Heart right ventricle (tissue), 16 donors: Measurements from ENCODE around the gene ITGB5. TPM values are rescaled to one million over a fixed set of nuclear protein-coding genes. Genes with fewer than 3 reads are reported as not detected.

Source experiments
- ATAC-seq, 8 donors: fragments of 200-7000 bp; cut with Tn5 transposase; one replicate each; pipeline ENCODE4 v1.9.1; 2020; ENCODE audit warnings: mild to moderate bottlenecking in 8 of 8, moderate library complexity in 8 of 8, moderate number of reproducible peaks in 1 of 8
- DNase-seq, 2 donors: peaks; one replicate each; pipeline ENCODE4 v3.0.0-alpha.2; 2020
- H3K27ac ChIP-seq, 10 donors: fragments of 200-600 bp; sonication (generic) in 2 of 10; one replicate each; pipeline versions ENCODE4 v1.5.0 to v1.8.0; 2020 to 2022; ENCODE audit warnings: mild to moderate bottlenecking in 3 of 10
- H3K27me3 ChIP-seq, 7 donors: fragments of 200-600 bp; one replicate each; pipeline ENCODE4 v1.8.0; 2021 to 2022; ENCODE audit warnings: mild to moderate bottlenecking in 2 of 7
- H3K36me3 ChIP-seq, 9 donors: fragments of 200-600 bp; sonication (generic) in 1 of 9; one replicate each; pipeline versions ENCODE4 v1.5.0 to v1.8.0; 2020 to 2022; ENCODE audit warnings: mild to moderate bottlenecking in 2 of 9
- H3K4me1 ChIP-seq, 9 donors: fragments of 200-600 bp; sonication (generic) in 1 of 9; one replicate each; pipeline versions ENCODE4 v1.5.0 to v1.8.0; 2020 to 2022; ENCODE audit warnings: mild to moderate bottlenecking in 4 of 9
- H3K4me3 ChIP-seq, 10 donors: fragments of 200-600 bp; sonication (generic) in 2 of 10; one replicate each; pipeline versions ENCODE4 v1.5.0 to v1.8.0; 2020 to 2022; ENCODE audit warnings: mild to moderate bottlenecking in 7 of 10, moderate library complexity in 2 of 10
- H3K9me3 ChIP-seq, 11 donors: fragments of 200-600 bp in 10 of 11; sonication (generic) in 2 of 11; one replicate each; pipeline versions ENCODE4 v1.5.0 to v1.8.0; 2013 to 2022; ENCODE audit warnings: mild to moderate bottlenecking in 2 of 11, control low read depth in 1 of 11, moderate library complexity in 1 of 11
- CTCF ChIP-seq, 9 donors: fragments of 200-600 bp; sonication (generic) in 2 of 9; IDR thresholded peaks; one replicate each; pipeline versions ENCODE4 v1.5.0 to v1.8.0; 2021 to 2022; ENCODE audit warnings: antibody characterized with exemption in 9 of 9, mild to moderate bottlenecking in 5 of 9, moderate library complexity in 1 of 9
- WGBS, 2 donors: extraction: QIAGEN DNeasy Blood & Tissue Kit; methylation state at CpG; one replicate each; pipeline ENCODE4 v1.1.7; 2013; ENCODE audit warnings: inconsistent platforms in 1 of 2; 5-methylcytosine and 5-hydroxymethylcytosine counted together
- intact Hi-C, 10 donors: fragments of 100-400 bp; cut with DNase I; formaldehyde crosslinking; loops; one replicate each; pipeline versions ENCODE4 v1.11.1 to v1.14.2; 2022
- polyA plus RNA-seq, 2 donors: library from polyadenylated mRNA; stranded (reverse); fragments of 200-250 nt; gene quantifications; one replicate each; pipeline ENCODE4 v1.2.3, GENCODE V29; 2013
- total RNA-seq, 10 donors: library from RNA; stranded (reverse); fragmentation: NEBNext Ultra II Directional in 3 of 10; extraction: Animal tissue kit (Norgen Biotek cat#: 25700) in 3 of 10; gene quantifications; one replicate each; pipeline versions ENCODE4 v1.2.1 to v1.2.4, GENCODE V29; 2021 to 2023
- donor health status: Arrhythmogenic right ventricular cardiomyopathy.
- donor health status: ischemic (EF 13 %, LVEDD 7.1; RV severe dilation, severe dysfunction).
- donor health status: healthy with polysubstance abuse.
- donor health status: DM: no; HTN: yes; CAD: no.
- donor health status: DM: no; HTN: no; CAD: no.
- donor health status: ischemic (EF 25% LVEDD 6.9; RV normal size, moderate dysfunction).
- donor health status: ischemic (EF 25% LVEDD 5.7; RV mildly dilated, moderate dysfunction).
- donor health status: healthy.
- donor health status: DM: yes; HTN: yes; CAD: no.
- donor health status: Ischemic cardiomyopathy.
- donor health status: ischemic (EF 35%, LVEDD 5.7; RV mildly dilated, moderate dysfunction).
- donor health status: nonischemic (EF 11% LVEDD 7.7; RV severe dilation, severe dysfunction).
- donor health status: DM: yes; HTN: yes; CAD: no.
- donor health status: PGD.
- donor health status: ischemic (EF 29% LVEDD 5.4; RV normal size, mild dysfunction).
- donor health status: nonischemic (EF 23%, LVEDD 6.1; RV moderate dilation, normal function).

ITGB5 gene
- total and polyA plus RNA-seq, 12 donors, result 18.5 to 154 (median 108) TPM

GRCh38 chr3:124774327-124774718 lies 112.8 kb downstream of the ITGB5 start:
- DNase-seq, result peak; percentile 50 to 51
- intact Hi-C loops, result loop anchor here in 3 of 10 donors (5.0 to 10.0 kb wide), 4 partner anchors 38 to 270 kb away; partner anchors contain the start of gene ITGB5 (in 1 of the 3)
- TF ChIP-seq CTCF (IDR thresholded peaks at IDR 0.05), result no peak
- 30 to 43% methylated on average over 6 of the region's 6 CpGs for WGBS, 2 donors
- no peak overlapping the region for H3K4me3 ChIP-seq
- no peaks in the 10 kb centered on the region for H3K27me3 ChIP-seq
- peak in 6 of 8 donors; percentile 27 to 60 (median 36) for ATAC-seq
- peaks cover 0 to 19% (median 8%) of the 10 kb centered on the region in 9 donors for H3K36me3 ChIP-seq
- H3K9me3 ChIP-seq, result no peaks in the 10 kb centered on the region
- H3K4me1 ChIP-seq, result peaks cover 21 to 97% (median 84%) of the 10 kb centered on the region in 9 donors
- H3K27ac ChIP-seq, result peak overlapping the region in 8 of 10 donors; percentile 3 to 83 (median 66)

- H3K27ac ChIP-seq, result peak overlapping the region in 7 of 10 donors; percentile 23 to 83 (median 69)
- DNase-seq, result no peak
- intact Hi-C loops, result loop anchor here in 3 of 10 donors (5.0 to 10.0 kb wide), 4 partner anchors 39 to 271 kb away; partner anchors contain the start of gene ITGB5 (in 1 of the 3)
- no peaks in the 10 kb centered on the region for H3K27me3 ChIP-seq
- ATAC-seq, result no peak
- H3K4me1 ChIP-seq, result peaks cover 17 to 96% (median 81%) of the 10 kb centered on the region in 9 donors
- peaks cover 0 to 26% (median 8%) of the 10 kb centered on the region in 9 donors for H3K36me3 ChIP-seq
- WGBS, 2 donors, result 91 to 94% methylated on average over 17 of the region's 17 CpGs
- no peaks in the 10 kb centered on the region for H3K9me3 ChIP-seq
- no peak overlapping the region for H3K4me3 ChIP-seq
- no peak for TF ChIP-seq CTCF (IDR thresholded peaks at IDR 0.05)
These were observed 113.5 kb downstream of the ITGB5 start for GRCh38 chr3:124773351-124774326.

- no peaks in the 10 kb centered on the region for H3K9me3 ChIP-seq
- peak; percentile 47 to 70 for DNase-seq
- H3K27me3 ChIP-seq, result no peaks in the 10 kb centered on the region
- WGBS, 2 donors, result 8% methylated on average over 17 of the region's 17 CpGs
- no peak overlapping the region for H3K4me3 ChIP-seq
- intact Hi-C loops, result loop anchor here in 3 of 10 donors (5.0 to 10.0 kb wide), 4 partner anchors 40 to 273 kb away; partner anchors contain the start of gene ITGB5 (in 1 of the 3)
- ATAC-seq, result peak; percentile 7 to 65 (median 54)
- no peak for TF ChIP-seq CTCF (IDR thresholded peaks at IDR 0.05)
- H3K36me3 ChIP-seq, result peaks cover 0 to 38% (median 20%) of the 10 kb centered on the region in 9 donors
- H3K27ac ChIP-seq, result peak overlapping the region; percentile 2 to 83 (median 66)
- peaks cover 17 to 83% (median 71%) of the 10 kb centered on the region in 9 donors for H3K4me1 ChIP-seq
These were observed 114.9 kb downstream of the ITGB5 start for GRCh38 chr3:124772081-124772831.

GRCh38 chr3:124771083-124771445 lies 116.1 kb downstream of the ITGB5 start:
- DNase-seq (no peak), ATAC-seq (no peak)
- Histone ChIP-seq H3K4me1 (peaks cover 17 to 74% (median 66%) of the 10 kb centered on the region in 9 donors), H3K4me3 (no peak overlapping the region), H3K27me3 (no peaks in the 10 kb centered on the region), H3K9me3 (no peaks in the 10 kb centered on the region), H3K27ac (peak overlapping the region in 9 of 10 donors; percentile 25 to 83 (median 68)), H3K36me3 (peaks cover 0 to 48% (median 32%) of the 10 kb centered on the region in 9 donors)
- intact Hi-C loops, result loop anchor here in 3 of 10 donors (5.0 to 10.0 kb wide), 4 partner anchors 41 to 274 kb away; partner anchors contain the start of gene ITGB5 (in 1 of the 3)
- WGBS, 2 donors, result 52 to 63% methylated on average over 2 of the region's 2 CpGs
- no peak for TF ChIP-seq CTCF (IDR thresholded peaks at IDR 0.05)
